Cerebellar nuclear complex (tissue), 1 donor: ENCODE data around the gene PCP4L1.
"Not testable (repeated sequence)": the region's sequence is repeated elsewhere in the genome, so short reads cannot be mapped to it uniquely, and the experiment has no call there.

ENCODE experiments used
- DNase-seq, 2 experiments: peaks; one replicate each; lab custom pipeline; 2025; lab: John Stamatoyannopoulos, UW

PCP4L1 gene

GRCh38 chr1:161314201-161314981 is 55.8 kb downstream of the PCP4L1 start, which contains the start of gene SDHC:
Gene SDHC (plus strand): TSS chr1:161314381. CDS start chr1:161314406, 25 bp downstream.
- peak; percentile 36 to 75 for DNase-seq

GRCh38 chr1:161315841-161316674 is 57.5 kb downstream of the PCP4L1 start:
- not testable (repeated sequence) for DNase-seq

GRCh38 chr1:161324020-161324419 is 65.5 kb downstream of the PCP4L1 start:
- no peak for DNase-seq

GRCh38 chr1:161330346-161330745 is 71.8 kb downstream of the PCP4L1 start:
- DNase-seq, result no peak

- no peak for DNase-seq
These were observed 74.6 kb downstream of the PCP4L1 start for GRCh38 chr1:161333166-161333565.
